ENCODE results near the gene OR4A15.

Gene OR4A15

GRCh38 chr11:55367674-55368073, at the start of gene OR4A15:
OR4A15 (plus strand) TSS chr11:55367974; CDS start chr11:55367974, 0 bp downstream.
- no peak for DNase-seq

DNA sequence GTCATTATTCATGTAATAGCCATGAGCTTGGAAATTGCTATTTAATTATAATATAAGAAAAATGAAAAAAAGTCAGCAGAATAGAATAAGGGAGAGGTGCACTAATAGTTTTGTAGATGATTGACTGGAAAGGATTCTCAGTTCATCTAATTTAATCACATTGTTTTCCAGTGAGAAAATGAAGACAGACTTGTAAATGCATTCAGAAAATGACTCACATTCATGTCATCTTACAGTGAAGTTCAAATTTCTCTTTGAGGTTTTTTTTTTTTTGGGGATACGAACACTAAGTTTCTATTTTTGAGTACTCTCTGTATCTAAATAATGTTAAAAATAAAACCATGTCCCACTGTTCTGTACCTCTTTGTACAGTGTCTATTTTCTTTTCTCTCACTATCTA, 43.3 kb upstream of the OR4A15 start:
- no peak for DNase-seq

GRCh38 chr11:55342901-55343300, 24.9 kb upstream of the OR4A15 start, which contains the start of gene OR4A16:
OR4A16 (plus strand) TSS chr11:55343201; CDS start chr11:55343201, 0 bp downstream.
- DNase-seq, result no peak

GRCh38 chr11:55345306-55345705, 22.5 kb upstream of the OR4A15 start:
- no peak for DNase-seq

DNA sequence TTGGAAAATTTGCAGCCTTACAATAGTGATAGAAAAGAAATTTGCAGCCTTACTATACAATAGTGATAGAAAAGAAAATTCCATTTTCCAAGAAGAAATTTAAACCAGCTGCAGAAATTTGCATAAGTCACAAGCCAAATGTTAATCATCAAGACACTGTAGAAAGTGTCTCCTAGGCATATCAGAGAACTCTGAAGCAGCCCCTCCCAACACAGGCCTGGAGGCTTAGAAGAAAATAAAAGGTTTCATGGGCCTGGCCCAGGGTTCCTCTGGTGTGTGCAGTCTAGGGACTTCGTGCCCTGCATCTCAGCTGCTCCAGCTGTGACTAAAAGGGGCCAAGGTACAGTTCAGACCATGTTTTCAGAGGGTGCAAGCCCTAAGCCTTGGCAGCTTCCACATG, 18.7 kb upstream of the OR4A15 start:
- no peak for DNase-seq

- DNase-seq, result no peak
Measured at GRCh38 chr11:55357560-55358184, 10.1 kb upstream of the OR4A15 start.

DNA sequence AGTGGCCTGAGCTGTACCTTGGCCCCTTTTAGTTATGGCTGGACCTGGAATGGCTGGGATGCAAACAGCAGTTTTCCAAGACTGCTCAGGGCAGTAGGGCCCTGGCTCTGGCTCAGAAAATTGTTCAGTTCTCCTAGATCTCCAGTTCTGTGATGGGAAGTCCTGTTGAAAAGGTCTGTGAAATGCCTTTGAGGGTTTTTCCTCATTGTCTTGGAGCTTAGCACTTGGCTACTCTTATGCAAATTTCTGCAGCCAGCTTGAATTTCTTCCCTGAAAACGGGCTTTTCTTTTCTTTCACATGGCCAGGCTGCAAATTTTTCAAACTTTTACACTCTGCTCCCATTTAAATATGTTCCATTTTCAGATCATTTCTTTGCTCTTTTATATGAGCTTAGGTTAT, 33.2 kb downstream of the OR4A15 start:
- DNase-seq, result no peak
